ENCODE results near the gene ACAA2.

- TF ChIP-seq POLR2AphosphoS5 (IDR thresholded peaks at IDR 0.05): no peak
- TF ChIP-seq, protein P1, sequence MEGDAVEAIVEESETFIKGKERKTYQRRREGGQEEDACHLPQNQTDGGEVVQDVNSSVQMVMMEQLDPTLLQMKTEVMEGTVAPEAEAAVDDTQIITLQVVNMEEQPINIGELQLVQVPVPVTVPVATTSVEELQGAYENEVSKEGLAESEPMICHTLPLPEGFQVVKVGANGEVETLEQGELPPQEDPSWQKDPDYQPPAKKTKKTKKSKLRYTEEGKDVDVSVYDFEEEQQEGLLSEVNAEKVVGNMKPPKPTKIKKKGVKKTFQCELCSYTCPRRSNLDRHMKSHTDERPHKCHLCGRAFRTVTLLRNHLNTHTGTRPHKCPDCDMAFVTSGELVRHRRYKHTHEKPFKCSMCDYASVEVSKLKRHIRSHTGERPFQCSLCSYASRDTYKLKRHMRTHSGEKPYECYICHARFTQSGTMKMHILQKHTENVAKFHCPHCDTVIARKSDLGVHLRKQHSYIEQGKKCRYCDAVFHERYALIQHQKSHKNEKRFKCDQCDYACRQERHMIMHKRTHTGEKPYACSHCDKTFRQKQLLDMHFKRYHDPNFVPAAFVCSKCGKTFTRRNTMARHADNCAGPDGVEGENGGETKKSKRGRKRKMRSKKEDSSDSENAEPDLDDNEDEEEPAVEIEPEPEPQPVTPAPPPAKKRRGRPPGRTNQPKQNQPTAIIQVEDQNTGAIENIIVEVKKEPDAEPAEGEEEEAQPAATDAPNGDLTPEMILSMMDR (IDR thresholded peaks at IDR 0.05 in 8 of 11, conservative IDR thresholded peaks at IDR 0.05 in 3 of 11): no peak
- TF ChIP-seq POLR2A (IDR thresholded peaks at IDR 0.05): no peak
These were observed 31.6 kb upstream of the ACAA2 start for GRCh38 chr18:49844903-49845302.
